Measurements from ENCODE around the gene LLPH. TPM values are rescaled to one million over a fixed set of nuclear protein-coding genes. Genes with fewer than 3 reads are reported as not detected.

The LLPH gene
- total RNA-seq, 1 donor from 2014 or later: 8.4 TPM

Other genes with a start within 250 kb of the LLPH start
- 73.2 TPM for gene TMBIM4, start 39.2 kb upstream of the LLPH start, total RNA-seq
- 1.7 TPM for gene IRAK3, start 58.5 kb upstream of the LLPH start, total RNA-seq
- 1.1 TPM for gene HELB, start 171.7 kb upstream of the LLPH start, total RNA-seq

All from left lobe of liver (tissue), 1 donor.